Type B pancreatic cell (in vitro differentiated cells): ENCODE results near the gene ATP5F1A. TPM values are rescaled to one million over a fixed set of nuclear protein-coding genes. Genes with fewer than 3 reads are reported as not detected.
"Not testable (repeated sequence)": the region's sequence is repeated elsewhere in the genome, so short reads cannot be mapped to it uniquely, and the experiment has no call there.

ENCODE experiments used
- DNase-seq: peaks from one replicate; pipeline ENCODE4 v3.0.0; 2021; ENCODE audit warnings: mixed read lengths; ENCODE audit not compliant: unreplicated experiment; ENCODE audit errors: extremely low spot score
- H3K27ac Mint-ChIP-seq: 2 replicates; pipeline ENCODE4 v1.8.0; 2021; ENCODE audit warnings: mild to moderate bottlenecking, mixed read lengths
- H3K27me3 Mint-ChIP-seq: 2 replicates; pipeline ENCODE4 v1.8.0; 2021; ENCODE audit warnings: mixed read lengths
- H3K36me3 Mint-ChIP-seq: 2 replicates; pipeline ENCODE4 v1.8.0; 2021; ENCODE audit warnings: mixed read lengths
- H3K4me1 Mint-ChIP-seq: one replicate; pipeline ENCODE4 v1.8.0; 2021; ENCODE audit warnings: mixed read lengths; ENCODE audit not compliant: unreplicated experiment
- H3K4me3 Mint-ChIP-seq: 2 replicates; pipeline ENCODE4 v1.8.0; 2021; ENCODE audit warnings: mild to moderate bottlenecking, mixed read lengths
- H3K9me3 Mint-ChIP-seq: 2 replicates; pipeline ENCODE4 v1.8.0; 2021; ENCODE audit warnings: mixed read lengths
- CTCF ChIP-seq: fragments of 200-600 bp; sonication (generic); conservative IDR thresholded peaks from 2 replicates; pipeline ENCODE4 v1.5.0; 2021; ENCODE audit warnings: antibody characterized with exemption, mild to moderate bottlenecking
- total RNA-seq: library from RNA; stranded (reverse); gene quantifications from 2 replicates; pipeline ENCODE4 v1.2.1, GENCODE V29; 2021; ENCODE audit warnings: low replicate concordance

Gene ATP5F1A
- total RNA-seq, 1 donor from 2014 or later = 526 TPM

GRCh38 chr18:46048641-46049040, 49.5 kb downstream of the ATP5F1A start:
- no peaks in the 10 kb centered on the region for H3K36me3 Mint-ChIP-seq
- H3K27me3 Mint-ChIP-seq = no peaks in the 10 kb centered on the region
- H3K27ac Mint-ChIP-seq = no peak overlapping the region
- no peak overlapping the region for H3K4me3 Mint-ChIP-seq
- no peak for TF ChIP-seq CTCF
- DNase-seq = no peak
- H3K4me1 Mint-ChIP-seq = peaks cover 21% of the 10 kb centered on the region
- H3K9me3 Mint-ChIP-seq = no peaks in the 10 kb centered on the region

GRCh38 chr18:46047369-46047768, 50.7 kb downstream of the ATP5F1A start:
- not testable (repeated sequence) for H3K9me3 Mint-ChIP-seq, H3K27me3 Mint-ChIP-seq, H3K4me3 Mint-ChIP-seq, H3K36me3 Mint-ChIP-seq, H3K27ac Mint-ChIP-seq, DNase-seq
- peaks cover 16% of the 10 kb centered on the region for H3K4me1 Mint-ChIP-seq

GRCh38 chr18:46046688-46047087, 51.4 kb downstream of the ATP5F1A start:
- H3K27me3 Mint-ChIP-seq = no peaks in the 10 kb centered on the region
- DNase-seq = no peak
- H3K4me3 Mint-ChIP-seq = no peak overlapping the region
- H3K4me1 Mint-ChIP-seq = peaks cover 18% of the 10 kb centered on the region
- TF ChIP-seq CTCF = no peak
- H3K27ac Mint-ChIP-seq = no peak overlapping the region
- H3K36me3 Mint-ChIP-seq = no peaks in the 10 kb centered on the region
- H3K9me3 Mint-ChIP-seq = no peaks in the 10 kb centered on the region

- H3K9me3 Mint-ChIP-seq = no peaks in the 10 kb centered on the region
- H3K27ac Mint-ChIP-seq = no peak overlapping the region
- peaks cover 16% of the 10 kb centered on the region for H3K4me1 Mint-ChIP-seq
- no peaks in the 10 kb centered on the region for H3K36me3 Mint-ChIP-seq
- no peak for DNase-seq
- TF ChIP-seq CTCF = no peak
- H3K27me3 Mint-ChIP-seq = no peaks in the 10 kb centered on the region
- no peak overlapping the region for H3K4me3 Mint-ChIP-seq
Measured at GRCh38 chr18:46046126-46046525, 52.0 kb downstream of the ATP5F1A start.

GRCh38 chr18:46042571-46043123, 55.4 kb downstream of the ATP5F1A start:
- Mint-ChIP-seq H3K4me3 (no peak overlapping the region), H3K27me3 (no peaks in the 10 kb centered on the region), H3K27ac (no peak overlapping the region), H3K4me1 (peaks cover 15% of the 10 kb centered on the region), H3K9me3 (no peaks in the 10 kb centered on the region), H3K36me3 (peaks cover 10% of the 10 kb centered on the region)
- no peak for DNase-seq
- no peak for TF ChIP-seq CTCF

- Mint-ChIP-seq H3K9me3 (no peaks in the 10 kb centered on the region), H3K27me3 (no peaks in the 10 kb centered on the region), H3K4me1 (peaks cover 18% of the 10 kb centered on the region), H3K36me3 (peaks cover 13% of the 10 kb centered on the region), H3K4me3 (no peak overlapping the region), H3K27ac (no peak overlapping the region)
- DNase-seq = no peak
- TF ChIP-seq CTCF = no peak
Measured at GRCh38 chr18:46040747-46041104, 57.4 kb downstream of the ATP5F1A start.
